K562 (cell line): ENCODE data around the gene APC. TPM values are rescaled to one million over a fixed set of nuclear protein-coding genes. Genes with fewer than 3 reads are reported as not detected.

Experiments
- COPS2 ChIP-seq: fragments of 450-650 bp; conservative IDR thresholded peaks from 2 replicates; pipeline ENCODE4 v1.6.1; 2016; ENCODE audit warnings: mild to moderate bottlenecking, moderate library complexity
- CREBBP ChIP-seq: IDR thresholded peaks from one replicate; pipeline ENCODE4 v1.6.1; 2012; ENCODE audit warnings: low read depth, mild to moderate bottlenecking, control low read depth, inconsistent platforms, low read length
- DIDO1 ChIP-seq: fragments of 450-650 bp; IDR thresholded peaks from 2 replicates; pipeline ENCODE4 v1.6.1; 2016; ENCODE audit warnings: low read depth, missing biosample characterization, missing genetic modification characterization
- EHMT2 ChIP-seq: fragments of 450-650 bp; IDR thresholded peaks from 2 replicates; pipeline ENCODE4 v1.6.1; 2018; ENCODE audit warnings: antibody characterized with exemption
- EP400 ChIP-seq: fragments of 450-650 bp; IDR thresholded peaks from 2 replicates; pipeline ENCODE4 v1.6.1; 2017; ENCODE audit warnings: antibody characterized with exemption, mild to moderate bottlenecking, moderate library complexity
- FOXJ3 ChIP-seq: sonication (generic); formaldehyde crosslinking; IDR thresholded peaks from 2 replicates; pipeline ENCODE4 v1.4.0; 2020; ENCODE audit warnings: mild to moderate bottlenecking, missing genetic modification reagents
- FUS ChIP-seq: fragments of 200-400 bp; formaldehyde crosslinking; optimal IDR thresholded peaks from 2 replicates; pipeline ENCODE3; 2017; ENCODE audit warnings: low read depth, low read length
- HNRNPL ChIP-seq: fragments of 200-400 bp; formaldehyde crosslinking; IDR thresholded peaks from 2 replicates; pipeline ENCODE4 v1.6.1; 2017; ENCODE audit warnings: low read depth, mild to moderate bottlenecking, low read length
- HNRNPLL ChIP-seq: fragments of 200-400 bp; formaldehyde crosslinking; IDR thresholded peaks from 2 replicates; pipeline ENCODE4 v1.6.1; 2017; ENCODE audit warnings: low read length, low read depth, mild to moderate bottlenecking; ENCODE audit not compliant: poor library complexity, severe bottlenecking
- MEIS2 ChIP-seq: fragments of 450-650 bp; IDR thresholded peaks from 2 replicates; pipeline ENCODE4 v1.6.1; 2014; ENCODE audit warnings: mild to moderate bottlenecking; ENCODE audit not compliant: partially characterized antibody
- NFE2L1 ChIP-seq: fragments of 450-650 bp; IDR thresholded peaks from 2 replicates; pipeline ENCODE4 v1.6.1; 2016; ENCODE audit warnings: missing genetic modification characterization, low read depth, mild to moderate bottlenecking, missing compliant biosample characterization, moderate library complexity, borderline replicate concordance
- NR2C2 ChIP-seq, 2 experiments: fragments of 200-800 bp in 1 of 2; sonication (Bioruptor generic) in 1 of 2; sonication (generic) in 1 of 2; formaldehyde crosslinking in 1 of 2; IDR thresholded peaks; 2 replicates each; pipeline versions ENCODE4 v1.6.1 to v1.8.0; 2016 to 2022; ENCODE audit warnings: mild to moderate bottlenecking in 1 of 2, missing compliant biosample characterization in 1 of 2, missing genetic modification characterization in 1 of 2, missing genetic modification reagents in 1 of 2
- OTX1 ChIP-seq: fragments of 450-650 bp; formaldehyde crosslinking; IDR thresholded peaks from 2 replicates; pipeline ENCODE4 v1.4.0; 2022; ENCODE audit warnings: mild to moderate bottlenecking
- RAD21 ChIP-seq, 2 experiments: fragments of 250-450 bp in 1 of 2; fragments of 450-650 bp in 1 of 2; sonication (Bioruptor Pico) in 1 of 2; formaldehyde crosslinking in 1 of 2; IDR thresholded peaks in 1 of 2; conservative IDR thresholded peaks in 1 of 2; 2 replicates each; pipeline versions ENCODE4 v1.4.0 to v1.8.0; 2020 to 2022; ENCODE audit warnings: mild to moderate bottlenecking in 2 of 2, moderate library complexity in 1 of 2
- RUNX1 ChIP-seq: sonication (generic); IDR thresholded peaks from 2 replicates; pipeline ENCODE4 v1.6.1; 2016; ENCODE audit warnings: antibody characterized with exemption, low read depth
- SMAD1 ChIP-seq: fragments of 150-350 bp; IDR thresholded peaks from 2 replicates; pipeline ENCODE4 v1.6.1; 2014; ENCODE audit warnings: low read length, low read depth; ENCODE audit not compliant: partially characterized antibody
- SMAD2 ChIP-seq: fragments of 150-350 bp; IDR thresholded peaks from 2 replicates; pipeline ENCODE4 v1.6.1; 2014; ENCODE audit warnings: low read depth, mild to moderate bottlenecking, low read length
- SOX6 ChIP-seq: fragments of 450-650 bp; IDR thresholded peaks from 2 replicates; pipeline ENCODE4 v1.6.1; 2014; ENCODE audit warnings: mild to moderate bottlenecking
- WHSC1 ChIP-seq: IDR thresholded peaks from one replicate; pipeline ENCODE4 v1.6.1; 2012; ENCODE audit warnings: low read length, control low read depth, inconsistent platforms
- ZFPM2 ChIP-seq: fragments of 250-450 bp; sonication (Bioruptor Pico); IDR thresholded peaks from 2 replicates; pipeline ENCODE4 v1.5.1; 2022; ENCODE audit warnings: mild to moderate bottlenecking
- ZNF146 ChIP-seq: IDR thresholded peaks from one replicate; pipeline ENCODE4 v1.6.1; 2018; ENCODE audit warnings: missing compliant biosample characterization; ENCODE audit not compliant: unreplicated experiment
- ZNF253 ChIP-seq: fragments of 250-450 bp; sonication (Bioruptor Pico); conservative IDR thresholded peaks from 2 replicates; pipeline ENCODE4 v1.6.1; 2021; ENCODE audit warnings: mild to moderate bottlenecking
- ZNF316 ChIP-seq: fragments of 450-650 bp; IDR thresholded peaks from 2 replicates; pipeline ENCODE4 v1.6.1; 2016
- ZNF780A ChIP-seq: fragments of 250-450 bp; sonication (Bioruptor Pico); IDR thresholded peaks from 2 replicates; pipeline ENCODE4 v1.5.0; 2021; ENCODE audit warnings: mild to moderate bottlenecking
- polyA plus RNA-seq, 8 experiments: library from polyadenylated mRNA; depleted of rRNA in 4 of 8; stranded (reverse) in 5 of 8; unstranded in 3 of 8; fragments of >200 nt; fragmentation: Nextera tagmentation in 2 of 8; fragmentation: Illumina TruSeq in 1 of 8; extraction: Ambion mirVana in 2 of 8; extraction: Trizol in 1 of 8; gene quantifications; 2 replicates each; pipeline versions ENCODE4 v1.2.1 to v1.2.3, GENCODE V29; 2011 to 2014; ENCODE audit warnings: inconsistent platforms in 1 of 8, missing spikeins in 1 of 8
- total RNA-seq, 7 experiments: library from RNA; depleted of rRNA in 6 of 7; stranded (reverse); fragments of >200 nt in 6 of 7; fragmentation: Illumina TruSeq in 2 of 7; extraction: Trizol in 2 of 7; gene quantifications; 2 replicates each; pipeline versions ENCODE4 v1.2.1 to v1.2.3, GENCODE V29; 2011 to 2021; ENCODE audit warnings: low replicate concordance in 1 of 7
- TF ChIP-seq, protein P1 (sequence below), 2 experiments: fragments of 450-650 bp in 1 of 2; sonication (generic) in 1 of 2; formaldehyde crosslinking; conservative IDR thresholded peaks; 2 replicates each; pipeline versions ENCODE4 v1.4.0 to v1.8.1; 2020 to 2022; ENCODE audit warnings: mild to moderate bottlenecking in 1 of 2, missing genetic modification reagents in 1 of 2

The APC gene
- total and polyA plus RNA-seq, 9 of the 15 experiments (the other 6 are each of a cell fraction or from before 2014, with no cell fraction given) = 5.7 to 29.5 (median 15.4) TPM

DNA sequence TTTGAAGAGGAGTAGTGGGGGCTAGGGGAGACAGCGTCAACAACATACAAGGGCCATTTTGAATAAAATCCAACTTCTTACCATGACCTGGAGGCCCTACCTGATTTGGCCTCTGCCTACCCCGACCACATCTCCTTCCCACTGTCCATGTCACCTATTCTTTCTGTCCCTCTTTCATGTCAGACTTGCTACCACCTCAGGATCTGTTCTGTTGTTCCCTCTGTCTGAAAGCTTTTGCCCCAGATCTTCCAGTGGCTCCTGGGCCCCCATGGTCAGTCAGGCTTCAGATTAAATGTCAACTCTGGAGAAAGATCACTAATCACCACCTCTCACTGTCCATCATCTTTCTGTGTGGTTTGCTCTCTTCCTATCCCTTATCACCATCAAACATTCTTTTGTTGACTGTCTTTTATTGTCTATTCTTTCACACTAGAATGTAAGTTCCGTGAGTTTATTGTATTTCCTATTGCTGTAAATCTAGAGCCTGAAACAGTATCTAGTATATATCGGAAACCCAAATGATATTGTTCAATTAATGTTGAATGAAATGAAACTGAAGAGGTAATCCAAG, 31.2 kb upstream of the APC start (continued):
- TF ChIP-seq MEIS2 (peak; percentile 76), HNRNPLL (no peak), WHSC1 (no peak), HNRNPL (no peak), ZFPM2 (no peak), ZNF316 (no peak), DIDO1 (tag) (no peak), OTX1 (CRISPR knock-in tag) (no peak), RAD21 (CRISPR knock-in tag; conservative IDR thresholded peaks at IDR 0.05 in 1 of 2, IDR thresholded peaks at IDR 0.05 in 1 of 2) (no peak), EHMT2 (0 out of 2 replicates have a peak, but pooled peaks have one; percentile 8), FUS (no peak), SMAD1 (no peak), NR2C2 (CRISPR knock-in tag; IDR thresholded peaks at IDR 0.05) (no peak), NR2C2 (tag; IDR thresholded peaks at IDR 0.05) (no peak), RUNX1 (no peak), COPS2 (no peak), NFE2L1 (tag) (no peak), CREBBP (no peak), SMAD2 (no peak), ZNF146 (no peak), EP400 (0 out of 2 replicates have a peak, but pooled peaks have one; percentile 1), FOXJ3 (CRISPR knock-in tag) (no peak), SOX6 (peak; percentile 84), ZNF780A (no peak), ZNF253 (no peak)
- TF ChIP-seq, protein P1, sequence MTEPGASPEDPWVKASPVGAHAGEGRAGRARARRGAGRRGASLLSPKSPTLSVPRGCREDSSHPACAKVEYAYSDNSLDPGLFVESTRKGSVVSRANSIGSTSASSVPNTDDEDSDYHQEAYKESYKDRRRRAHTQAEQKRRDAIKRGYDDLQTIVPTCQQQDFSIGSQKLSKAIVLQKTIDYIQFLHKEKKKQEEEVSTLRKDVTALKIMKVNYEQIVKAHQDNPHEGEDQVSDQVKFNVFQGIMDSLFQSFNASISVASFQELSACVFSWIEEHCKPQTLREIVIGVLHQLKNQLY (CRISPR knock-in tag; conservative IDR thresholded peaks at IDR 0.05) = no peak
